IMR-90 (cell line): ENCODE results near the gene C16orf89. TPM values are rescaled to one million over a fixed set of nuclear protein-coding genes. Genes with fewer than 3 reads are reported as not detected.
"Not testable (repeated sequence)": the region's sequence is repeated elsewhere in the genome, so short reads cannot be mapped to it uniquely, and the experiment has no call there.

ENCODE experiments used
- ATAC-seq: fragments of 200-7000 bp; cut with Tn5 transposase; 2 replicates; pipeline ENCODE4 v1.9.1; 2020; ENCODE audit warnings: low read depth, mild to moderate bottlenecking, moderate library complexity
- BruUV-seq: library from RNA; stranded (reverse); fragments of 400-500 nt; replicated peaks from 2 replicates; lab custom pipeline; 2021; lab: Mats Ljungman, UMichigan
- CTCF ChIA-PET: fragments of 300-600 bp; formaldehyde crosslinking; extraction: SDS; loops from one replicate; lab custom pipeline; 2021; ENCODE audit warnings: antibody characterized with exemption; lab: Yijun Ruan, JAX
- POLR2A ChIA-PET: fragments of 300-600 bp; sonication (Branson Sonifier 250); formaldehyde crosslinking; loops from one replicate; lab custom pipeline; 2022; ENCODE audit warnings: antibody characterized with exemption; ENCODE audit not compliant: unreplicated experiment; lab: Charles Lee
- DNase-seq: peaks from one replicate; pipeline ENCODE4 v3.0.0; 2013
- H2AFZ ChIP-seq: replicated peaks from 2 replicates; pipeline ENCODE3; 2013; ENCODE audit warnings: low read length, mild to moderate bottlenecking; ENCODE audit not compliant: poor library complexity
- H2AK5ac ChIP-seq: 2 replicates; pipeline ENCODE4 v1.6.1; 2013; ENCODE audit warnings: low read depth, low read length, inconsistent platforms
- H2AK9ac ChIP-seq: replicated peaks from 2 replicates; pipeline ENCODE3; 2013; ENCODE audit warnings: mild to moderate bottlenecking, low read depth, low read length, moderate library complexity; ENCODE audit not compliant: poor library complexity
- H2BK120ac ChIP-seq: 2 replicates; pipeline ENCODE4 v1.6.1; 2013; ENCODE audit warnings: low read depth, low read length, inconsistent platforms
- H2BK15ac ChIP-seq: 3 replicates; pipeline ENCODE4 v1.6.1; 2013; ENCODE audit warnings: low read depth, low read length, inconsistent platforms
- H2BK20ac ChIP-seq: 2 replicates; pipeline ENCODE4 v1.6.1; 2013; ENCODE audit warnings: low read depth, mild to moderate bottlenecking, inconsistent platforms, low read length, moderate library complexity
- H2BK5ac ChIP-seq: 2 replicates; pipeline ENCODE4 v1.6.1; 2013; ENCODE audit warnings: mild to moderate bottlenecking, low read depth, low read length, inconsistent platforms; ENCODE audit not compliant: poor library complexity, severe bottlenecking
- H3K14ac ChIP-seq: replicated peaks from 2 replicates; pipeline ENCODE4 v1.6.1; 2013; ENCODE audit warnings: low read depth, low read length, inconsistent platforms
- H3K18ac ChIP-seq: 2 replicates; pipeline ENCODE4 v1.6.1; 2013; ENCODE audit warnings: low read depth, low read length, control low read depth
- H3K23ac ChIP-seq: 2 replicates; pipeline ENCODE4 v1.6.1; 2013; ENCODE audit warnings: low read depth, low read length, inconsistent platforms
- H3K27ac ChIP-seq: 2 replicates; pipeline ENCODE4 v1.5.1; 2013; ENCODE audit warnings: mild to moderate bottlenecking, control low read depth, low read length; ENCODE audit not compliant: insufficient read depth
- H3K27me3 ChIP-seq: 2 replicates; pipeline ENCODE4 v1.6.1; 2013; ENCODE audit warnings: low read length; ENCODE audit not compliant: control insufficient read depth, insufficient read depth
- H3K36me3 ChIP-seq: 2 replicates; pipeline ENCODE4 v1.6.1; 2013; ENCODE audit warnings: low read length, mixed read lengths; ENCODE audit not compliant: control insufficient read depth, insufficient read depth
- H3K4ac ChIP-seq: 2 replicates; pipeline ENCODE4 v1.6.1; 2013; ENCODE audit warnings: low read depth, low read length, inconsistent platforms
- H3K4me1 ChIP-seq: 2 replicates; pipeline ENCODE4 v1.6.1; 2013; ENCODE audit warnings: low read length, mixed read lengths; ENCODE audit not compliant: control insufficient read depth, insufficient read depth
- H3K4me2 ChIP-seq: 2 replicates; pipeline ENCODE4 v1.6.1; 2013; ENCODE audit warnings: low read depth, mild to moderate bottlenecking, control low read depth, low read length, moderate library complexity
- H3K4me3 ChIP-seq: 2 replicates; pipeline ENCODE4 v1.5.1; 2013; ENCODE audit warnings: low read depth, mild to moderate bottlenecking, control low read depth, low read length, moderate library complexity; ENCODE audit not compliant: insufficient read depth
- H3K56ac ChIP-seq: 2 replicates; pipeline ENCODE4 v1.6.1; 2013; ENCODE audit warnings: low read length, inconsistent platforms; ENCODE audit not compliant: insufficient read depth; ENCODE audit errors: extremely low read depth
- H3K79me1 ChIP-seq, 2 experiments: 2 replicates each; pipeline ENCODE4 v1.6.1; 2013; ENCODE audit warnings: low read length in 2 of 2, inconsistent platforms in 1 of 2, low read depth in 1 of 2
- H3K9ac ChIP-seq: 2 replicates; pipeline ENCODE4 v1.6.1; 2013; ENCODE audit warnings: low read depth, low read length, control low read depth
- H3K9me1 ChIP-seq: 2 replicates; pipeline ENCODE4 v1.6.1; 2013; ENCODE audit warnings: low read length, inconsistent platforms; ENCODE audit not compliant: insufficient read depth
- H3K9me3 ChIP-seq: 2 replicates; pipeline ENCODE4 v1.6.1; 2013; ENCODE audit warnings: low read length; ENCODE audit not compliant: control insufficient read depth, insufficient read depth
- H4K20me1 ChIP-seq: 2 replicates; pipeline ENCODE4 v1.6.1; 2013; ENCODE audit warnings: low read length, inconsistent platforms; ENCODE audit not compliant: insufficient read depth
- H4K5ac ChIP-seq: 2 replicates; pipeline ENCODE4 v1.6.1; 2013; ENCODE audit warnings: mild to moderate bottlenecking, low read depth, low read length, control low read depth
- H4K8ac ChIP-seq, 2 experiments: 2 replicates each; pipeline ENCODE4 v1.6.1; 2013; ENCODE audit warnings: low read depth in 2 of 2, low read length in 2 of 2, control low read depth in 1 of 2, inconsistent platforms in 1 of 2
- H4K91ac ChIP-seq: 2 replicates; pipeline ENCODE4 v1.6.1; 2013; ENCODE audit warnings: low read depth, low read length, inconsistent platforms; ENCODE audit not compliant: insufficient read depth
- CEBPB ChIP-seq: IDR thresholded peaks from 2 replicates; pipeline ENCODE4 v1.6.1; 2012; ENCODE audit warnings: low read depth, low read length, improper control_type of control experiment
- WGBS, 2 experiments: methylation state at CpG; one replicate each; pipeline versions ENCODE4 v1.1.5 to v1.1.7; 2013; ENCODE audit warnings: missing lambda C conversion rate in 2 of 2; ENCODE audit not compliant: insufficient read length in 1 of 2; ENCODE audit errors: extremely low coverage in 2 of 2; 5-methylcytosine and 5-hydroxymethylcytosine counted together
- dilution Hi-C: fragments of 300-500 bp; cut with HindIII; formaldehyde crosslinking; loops from one replicate; pipeline ENCODE4 v1.14.3; 2018; ENCODE audit warnings: low sequenced_read_pairs; ENCODE audit not compliant: unreplicated experiment
- in situ Hi-C: fragments of 300-500 bp; cut with MboI; formaldehyde crosslinking; loops from 3 replicates; pipeline ENCODE4 v1.14.3; 2019; ENCODE audit warnings: low sequenced_read_pairs, inconsistent platforms, mixed read lengths
- intact Hi-C: fragments of 100-400 bp; cut with micrococcal nuclease; formaldehyde crosslinking; loops from 2 replicates; pipeline ENCODE4 v1.10.0; 2022
- polyA plus RNA-seq, 3 experiments: library from polyadenylated mRNA; depleted of rRNA; stranded (reverse); fragments of >200 nt; gene quantifications; 2 replicates each; pipeline ENCODE4 v1.2.3, GENCODE V29; 2012; ENCODE audit warnings: low replicate concordance in 1 of 3
- total RNA-seq: library from RNA; depleted of rRNA; stranded (reverse); fragments of >200 nt; gene quantifications from 2 replicates; pipeline ENCODE4 v1.2.3, GENCODE V29; 2012

C16orf89 gene
- total and polyA plus RNA-seq, 2 of the 4 experiments (the other 2 are of a cell fraction): 0.17 to 0.18 TPM

DNA sequence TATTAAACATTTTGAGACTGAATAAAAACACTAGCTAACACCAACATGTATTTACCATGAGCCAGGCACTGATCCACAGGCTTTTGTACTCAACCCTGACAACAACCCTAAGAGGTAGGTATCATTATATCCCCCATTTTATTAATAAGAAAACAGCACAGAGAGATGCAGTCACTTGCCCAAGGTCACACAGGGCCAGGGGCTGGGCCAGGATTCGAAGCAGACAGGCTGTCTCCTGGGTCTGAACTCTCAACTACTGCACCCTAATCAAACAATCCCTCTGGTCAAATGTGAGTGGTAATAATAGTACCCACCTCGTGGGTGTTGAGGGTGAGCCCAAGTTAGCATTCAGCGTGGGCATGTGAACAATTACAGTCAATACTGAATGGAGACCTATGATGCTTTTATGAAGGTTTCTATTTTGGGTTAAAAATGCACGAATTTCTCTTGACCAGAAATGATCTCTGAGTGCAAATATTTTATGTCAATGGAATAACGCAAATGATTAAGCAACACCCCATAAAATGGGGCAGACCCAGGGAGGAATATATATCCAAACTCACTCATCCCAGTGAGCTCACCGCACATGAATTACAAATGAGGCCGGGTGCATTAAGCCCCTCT, 30.8 kb upstream of the C16orf89 start:
- WGBS, 2 experiments: no CpG with 5 or more reads among the region's 7 CpGs
- H3K9me1 ChIP-seq, H2BK20ac ChIP-seq, BruUV-seq, H2AFZ ChIP-seq, POLR2A ChIA-PET, H3K14ac ChIP-seq, H3K79me1 ChIP-seq, H3K9me3 ChIP-seq, H4K5ac ChIP-seq, H2BK5ac ChIP-seq, H2BK15ac ChIP-seq, H3K18ac ChIP-seq, in situ Hi-C loops, H4K20me1 ChIP-seq, H4K8ac ChIP-seq, H3K27me3 ChIP-seq, ATAC-seq, H3K4me1 ChIP-seq, H3K36me3 ChIP-seq, dilution Hi-C loops, H4K91ac ChIP-seq, H2AK9ac ChIP-seq, CTCF ChIA-PET: not testable (repeated sequence)
- peak; percentile 20 for DNase-seq
- intact Hi-C loops: loop anchor here (10.0 kb wide), 2 partner anchors 142 to 1548 kb away; partner anchors contain the start of gene SEC14L5
- Histone ChIP-seq H2BK120ac (peak overlapping the region; percentile 19; the same call in 1 of the 2 replicates), H3K23ac (peak overlapping the region; percentile 51; the same call in 1 of the 2 replicates), H3K27ac (peak overlapping the region; percentile 13), H3K4ac (0 out of 2 replicates have a peak overlapping the region, but pooled peaks have one; percentile 75), H3K4me2 (peak overlapping the region; percentile 92), H3K56ac (peak overlapping the region; percentile 30), H2AK5ac (peak overlapping the region; percentile 28; the same call in 1 of the 2 replicates), H3K9ac (peak overlapping the region; percentile 96), H3K4me3 (peak overlapping the region; percentile 78)
- peak; percentile 65 for TF ChIP-seq CEBPB

DNA sequence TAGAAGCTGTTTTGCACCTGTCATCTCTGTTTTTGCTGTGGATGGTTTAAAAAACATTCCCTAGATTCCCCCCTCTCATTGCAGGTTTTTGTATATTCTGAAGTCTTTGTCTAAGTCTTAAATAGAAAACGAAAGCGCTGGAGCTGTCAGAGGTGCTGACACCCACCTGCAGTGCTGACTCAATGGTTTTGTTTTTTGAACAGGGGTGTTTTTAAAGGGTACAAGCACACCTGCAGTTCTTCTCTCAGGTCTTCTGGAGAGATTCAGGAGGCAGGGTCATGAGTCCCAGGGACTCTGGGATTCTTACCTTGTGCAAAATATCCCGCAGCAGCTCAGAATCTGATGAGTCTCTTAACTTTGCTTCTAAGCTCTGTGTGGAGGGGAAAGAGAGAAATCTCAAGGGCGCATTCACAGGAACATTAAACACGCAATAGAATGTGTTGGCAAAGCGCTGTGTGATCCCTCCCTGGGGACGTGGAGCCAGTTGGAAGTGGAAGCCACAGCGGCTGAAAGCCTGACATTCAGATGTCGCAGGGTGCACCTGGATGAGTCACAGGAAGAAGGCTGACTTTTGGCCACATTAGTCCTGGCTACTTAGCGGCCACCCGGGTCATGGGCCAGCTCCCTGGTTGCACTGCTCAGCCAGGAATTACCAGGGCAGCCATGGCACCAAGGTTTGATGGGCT, 29.5 kb upstream of the C16orf89 start:
- H3K14ac ChIP-seq, H2AK5ac ChIP-seq, H3K9ac ChIP-seq, H3K4me2 ChIP-seq, dilution Hi-C loops, H3K4me1 ChIP-seq, H2BK5ac ChIP-seq, H3K9me1 ChIP-seq, H3K27ac ChIP-seq, H3K18ac ChIP-seq, DNase-seq, H2AK9ac ChIP-seq, H3K27me3 ChIP-seq, BruUV-seq, H2BK120ac ChIP-seq, H2BK15ac ChIP-seq, H4K20me1 ChIP-seq, H3K4me3 ChIP-seq, H2AFZ ChIP-seq, in situ Hi-C loops, H3K79me1 ChIP-seq, H4K8ac ChIP-seq, H2BK20ac ChIP-seq, H3K36me3 ChIP-seq, ATAC-seq, H3K9me3 ChIP-seq, POLR2A ChIA-PET, H3K23ac ChIP-seq, H3K4ac ChIP-seq, H4K5ac ChIP-seq, H3K56ac ChIP-seq, H4K91ac ChIP-seq: not testable (repeated sequence)
- intact Hi-C loops: loop anchor here (10.0 kb wide), 2 partner anchors 140 to 1550 kb away; partner anchors contain the start of gene SEC14L5
- CTCF ChIA-PET: interaction anchor here (1.4 kb wide), 1 partner anchor 10 kb away, joined by 3 read pairs; no protein-coding TSS in a partner anchor
- 90% methylated on average over 2 of the region's 11 CpGs; no CpG with 5 or more reads in 1 of the 2 experiments for WGBS, 2 experiments
